ENCODE results near the gene PPM1B.

The PPM1B gene

GRCh38 chr2:44233450-44234128 lies 64.9 kb downstream of the PPM1B start:
- DNase-seq (ENCODE audit: insufficient read length, low spot score) (no peak), FAIRE-seq (no peak)
- TF ChIP-seq CTCF (IDR thresholded peaks at IDR 0.05; ENCODE audit: insufficient read depth, missing control alignments) = no peak

GRCh38 chr2:44237221-44237620 lies 68.5 kb downstream of the PPM1B start:
- DNase-seq (ENCODE audit: insufficient read length, low spot score) (no peak), FAIRE-seq (no peak)
- TF ChIP-seq CTCF (IDR thresholded peaks at IDR 0.05; ENCODE audit: insufficient read depth, missing control alignments) = no peak

- DNase-seq (ENCODE audit: insufficient read length, low spot score) (no peak), FAIRE-seq (no peak)
- TF ChIP-seq CTCF (IDR thresholded peaks at IDR 0.05; ENCODE audit: insufficient read depth, missing control alignments) = no peak
These were observed 74.2 kb downstream of the PPM1B start for GRCh38 chr2:44242904-44243303.

GRCh38 chr2:44244135-44244871 lies 75.6 kb downstream of the PPM1B start:
- TF ChIP-seq CTCF (IDR thresholded peaks at IDR 0.05; ENCODE audit: insufficient read depth, missing control alignments) = peak; percentile 55
- no peak for DNase-seq (ENCODE audit: insufficient read length, low spot score)
- FAIRE-seq = no peak

- DNase-seq (ENCODE audit: insufficient read length, low spot score) (no peak), FAIRE-seq (no peak)
- TF ChIP-seq CTCF (IDR thresholded peaks at IDR 0.05; ENCODE audit: insufficient read depth, missing control alignments) = no peak
These were observed 76.6 kb downstream of the PPM1B start for GRCh38 chr2:44245083-44245861.

GRCh38 chr2:44246436-44246835 lies 77.8 kb downstream of the PPM1B start:
- no peak for DNase-seq (ENCODE audit: insufficient read length, low spot score)
- FAIRE-seq = no peak
- no peak for TF ChIP-seq CTCF (IDR thresholded peaks at IDR 0.05; ENCODE audit: insufficient read depth, missing control alignments)
